GM12875 (cell line): ENCODE measurements around the gene ADGRG6.

ENCODE experiments used
- H3K4me3 ChIP-seq: one replicate; pipeline ENCODE4 v1.5.1; 2011; ENCODE audit warnings: low read depth, low read length, control low read depth
- CTCF ChIP-seq: IDR thresholded peaks from 2 replicates; pipeline ENCODE4 v1.5.1; 2011; ENCODE audit warnings: low read depth, mild to moderate bottlenecking, control low read depth, inconsistent platforms, low read length, moderate library complexity, borderline replicate concordance; ENCODE audit not compliant: insufficient read depth

The ADGRG6 gene

DNA sequence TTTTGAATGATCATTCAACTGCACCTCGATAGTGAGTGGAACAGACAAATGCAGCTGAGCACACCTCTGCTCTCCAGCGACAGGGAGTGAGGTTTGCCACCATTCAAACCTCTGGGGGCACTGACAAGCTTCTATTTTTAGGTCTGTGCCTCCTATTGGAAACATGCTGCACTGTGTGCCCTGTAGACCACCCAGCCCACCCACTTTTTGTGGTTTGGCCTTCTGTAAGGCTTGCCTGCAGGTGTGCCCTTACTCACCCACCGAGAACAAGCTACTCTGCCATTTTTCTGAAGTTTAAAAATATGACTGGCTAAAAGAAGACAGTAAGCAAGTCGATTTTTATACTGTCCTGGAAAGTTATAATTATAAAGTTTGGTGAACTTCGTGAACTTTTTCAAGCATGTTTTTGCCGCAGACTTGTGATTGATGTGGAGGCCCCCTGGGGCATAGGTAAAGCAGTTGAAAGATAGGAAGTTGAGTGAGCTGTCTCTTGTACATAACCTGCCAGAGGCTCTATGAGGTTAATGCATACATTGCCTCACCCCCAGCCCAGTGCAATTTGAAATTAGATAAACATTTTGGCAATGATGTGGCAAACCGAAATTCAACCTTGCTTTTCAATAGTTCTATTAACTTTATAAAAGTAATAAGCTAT lies 53.8 kb downstream of the ADGRG6 start:
- no peak for TF ChIP-seq CTCF
- H3K4me3 ChIP-seq: no peak overlapping the region

- no peak for TF ChIP-seq CTCF
- H3K4me3 ChIP-seq: no peak overlapping the region
Measured at GRCh38 chr6:142356201-142356883, 54.5 kb downstream of the ADGRG6 start.

DNA sequence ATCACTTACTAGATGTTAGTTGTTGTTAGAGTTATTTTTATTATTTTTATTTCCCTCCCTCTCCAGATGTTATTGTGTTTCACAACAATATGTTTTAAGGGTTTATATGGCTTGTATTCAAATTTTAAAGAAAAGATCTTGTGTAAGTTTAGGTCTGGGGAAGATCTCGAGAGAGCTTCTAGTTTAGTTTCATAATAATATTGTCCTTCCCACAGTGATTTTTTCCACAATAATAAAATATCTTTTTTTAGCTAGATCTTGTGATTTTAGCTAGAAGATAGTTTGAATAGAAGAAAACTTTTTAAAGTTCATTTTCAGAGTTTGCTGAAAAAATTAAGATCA lies 55.0 kb downstream of the ADGRG6 start:
- no peak overlapping the region for H3K4me3 ChIP-seq

GRCh38 chr6:142357879-142358278 lies 56.1 kb downstream of the ADGRG6 start:
- TF ChIP-seq CTCF: no peak
- no peak overlapping the region for H3K4me3 ChIP-seq

More for the DNA sequence above, 55.0 kb downstream of the ADGRG6 start:
- TF ChIP-seq CTCF: no peak

DNA sequence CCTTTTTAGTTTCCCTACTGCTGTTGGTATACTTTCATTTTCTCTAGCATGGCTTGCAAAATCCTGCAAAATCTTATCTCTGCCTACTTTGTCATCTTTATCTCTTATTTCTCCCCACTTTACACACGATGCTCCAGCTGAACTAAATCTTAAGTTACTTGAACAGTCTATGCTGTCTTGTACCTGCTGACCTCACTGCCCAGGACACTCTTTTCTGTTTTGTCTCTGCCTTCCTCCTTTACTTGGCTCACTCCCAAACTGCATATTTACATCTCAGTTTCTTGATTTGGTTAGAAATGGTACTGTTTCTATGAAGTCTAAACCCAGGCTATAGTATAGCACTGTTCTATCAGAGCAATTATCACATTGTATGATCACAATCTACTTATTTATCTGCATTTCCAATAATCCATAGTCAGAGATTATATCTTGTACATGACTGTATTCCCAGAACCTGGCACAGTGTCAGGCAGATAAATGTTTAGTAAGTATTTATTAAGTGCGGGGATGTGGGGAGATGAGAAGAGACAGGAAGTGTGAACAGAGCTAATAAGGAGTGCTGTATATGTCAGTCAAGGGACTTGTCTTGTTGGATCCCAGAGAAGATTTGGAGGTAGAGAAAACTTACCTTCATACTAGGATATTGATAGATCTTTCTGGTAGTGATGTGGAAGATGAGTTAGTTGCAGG lies 57.6 kb downstream of the ADGRG6 start:
- no peak for TF ChIP-seq CTCF
- H3K4me3 ChIP-seq: no peak overlapping the region

- TF ChIP-seq CTCF: no peak
Measured at GRCh38 chr6:142361345-142361744, 59.5 kb downstream of the ADGRG6 start.

More at GRCh38 chr6:142361345-142361744, 59.5 kb downstream of the ADGRG6 start:
- no peak overlapping the region for H3K4me3 ChIP-seq
